Measurements from ENCODE around the gene SFRP5.

DNA sequence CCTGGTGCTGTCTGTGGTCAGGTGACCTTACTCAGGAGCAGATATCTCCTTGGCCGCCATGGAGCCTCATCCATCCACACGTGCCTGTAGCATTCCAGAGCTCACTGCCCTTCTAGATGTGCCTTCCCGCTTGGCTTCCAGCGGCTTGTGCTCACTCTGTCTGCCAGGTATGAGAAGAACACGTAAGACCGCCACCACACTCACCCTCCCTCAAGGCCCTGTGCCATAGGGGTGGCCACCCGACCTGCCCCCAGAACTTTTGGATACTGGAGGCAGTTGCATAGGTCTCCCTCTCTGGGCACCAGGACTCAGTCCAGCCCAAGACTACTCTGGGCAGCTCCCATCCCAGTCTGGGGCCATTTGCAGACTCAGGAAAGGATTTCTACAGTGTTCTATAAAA, 54.2 kb downstream of the SFRP5 start:
- TF ChIP-seq, protein P1, sequence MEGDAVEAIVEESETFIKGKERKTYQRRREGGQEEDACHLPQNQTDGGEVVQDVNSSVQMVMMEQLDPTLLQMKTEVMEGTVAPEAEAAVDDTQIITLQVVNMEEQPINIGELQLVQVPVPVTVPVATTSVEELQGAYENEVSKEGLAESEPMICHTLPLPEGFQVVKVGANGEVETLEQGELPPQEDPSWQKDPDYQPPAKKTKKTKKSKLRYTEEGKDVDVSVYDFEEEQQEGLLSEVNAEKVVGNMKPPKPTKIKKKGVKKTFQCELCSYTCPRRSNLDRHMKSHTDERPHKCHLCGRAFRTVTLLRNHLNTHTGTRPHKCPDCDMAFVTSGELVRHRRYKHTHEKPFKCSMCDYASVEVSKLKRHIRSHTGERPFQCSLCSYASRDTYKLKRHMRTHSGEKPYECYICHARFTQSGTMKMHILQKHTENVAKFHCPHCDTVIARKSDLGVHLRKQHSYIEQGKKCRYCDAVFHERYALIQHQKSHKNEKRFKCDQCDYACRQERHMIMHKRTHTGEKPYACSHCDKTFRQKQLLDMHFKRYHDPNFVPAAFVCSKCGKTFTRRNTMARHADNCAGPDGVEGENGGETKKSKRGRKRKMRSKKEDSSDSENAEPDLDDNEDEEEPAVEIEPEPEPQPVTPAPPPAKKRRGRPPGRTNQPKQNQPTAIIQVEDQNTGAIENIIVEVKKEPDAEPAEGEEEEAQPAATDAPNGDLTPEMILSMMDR (IDR thresholded peaks at IDR 0.05; ENCODE audit: insufficient read depth, low read length): no peak
- TF ChIP-seq, protein P2, sequence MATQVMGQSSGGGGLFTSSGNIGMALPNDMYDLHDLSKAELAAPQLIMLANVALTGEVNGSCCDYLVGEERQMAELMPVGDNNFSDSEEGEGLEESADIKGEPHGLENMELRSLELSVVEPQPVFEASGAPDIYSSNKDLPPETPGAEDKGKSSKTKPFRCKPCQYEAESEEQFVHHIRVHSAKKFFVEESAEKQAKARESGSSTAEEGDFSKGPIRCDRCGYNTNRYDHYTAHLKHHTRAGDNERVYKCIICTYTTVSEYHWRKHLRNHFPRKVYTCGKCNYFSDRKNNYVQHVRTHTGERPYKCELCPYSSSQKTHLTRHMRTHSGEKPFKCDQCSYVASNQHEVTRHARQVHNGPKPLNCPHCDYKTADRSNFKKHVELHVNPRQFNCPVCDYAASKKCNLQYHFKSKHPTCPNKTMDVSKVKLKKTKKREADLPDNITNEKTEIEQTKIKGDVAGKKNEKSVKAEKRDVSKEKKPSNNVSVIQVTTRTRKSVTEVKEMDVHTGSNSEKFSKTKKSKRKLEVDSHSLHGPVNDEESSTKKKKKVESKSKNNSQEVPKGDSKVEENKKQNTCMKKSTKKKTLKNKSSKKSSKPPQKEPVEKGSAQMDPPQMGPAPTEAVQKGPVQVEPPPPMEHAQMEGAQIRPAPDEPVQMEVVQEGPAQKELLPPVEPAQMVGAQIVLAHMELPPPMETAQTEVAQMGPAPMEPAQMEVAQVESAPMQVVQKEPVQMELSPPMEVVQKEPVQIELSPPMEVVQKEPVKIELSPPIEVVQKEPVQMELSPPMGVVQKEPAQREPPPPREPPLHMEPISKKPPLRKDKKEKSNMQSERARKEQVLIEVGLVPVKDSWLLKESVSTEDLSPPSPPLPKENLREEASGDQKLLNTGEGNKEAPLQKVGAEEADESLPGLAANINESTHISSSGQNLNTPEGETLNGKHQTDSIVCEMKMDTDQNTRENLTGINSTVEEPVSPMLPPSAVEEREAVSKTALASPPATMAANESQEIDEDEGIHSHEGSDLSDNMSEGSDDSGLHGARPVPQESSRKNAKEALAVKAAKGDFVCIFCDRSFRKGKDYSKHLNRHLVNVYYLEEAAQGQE (IDR thresholded peaks at IDR 0.05; ENCODE audit: insufficient replicate concordance, low read depth): no peak
- TF ChIP-seq POLR2AphosphoS5 (IDR thresholded peaks at IDR 0.05; ENCODE audit: low read depth) (no peak), GABPA (IDR thresholded peaks at IDR 0.05; ENCODE audit: low read depth) (no peak)

Measured in HL-60 (cell line).